WTC11 (cell line): ENCODE data around the gene VWA8. TPM values are rescaled to one million over a fixed set of nuclear protein-coding genes. Genes with fewer than 3 reads are reported as not detected.

Source experiments
- ATAC-seq: fragments of 200-7000 bp; cut with Tn5 transposase; 2 replicates; pipeline ENCODE4 v1.10.0; 2021; ENCODE audit warnings: mild to moderate bottlenecking, moderate library complexity
- CTCF ChIA-PET: fragments of 300-600 bp; sonication (Branson Sonifier 250); formaldehyde crosslinking; loops from one replicate; lab custom pipeline; 2021; ENCODE audit warnings: antibody characterized with exemption; lab: Charles Lee
- POLR2A ChIA-PET: fragments of 350-600 bp; sonication (Branson Sonifier 250); formaldehyde crosslinking; loops from one replicate; lab custom pipeline; 2021; ENCODE audit warnings: antibody characterized with exemption; lab: Charles Lee
- DNase-seq: peaks from one replicate; pipeline ENCODE4 v3.0.0; 2021; ENCODE audit warnings: low spot score
- H3K27ac Mint-ChIP-seq: 2 replicates; pipeline ENCODE4 v1.8.0; 2021; ENCODE audit warnings: mixed read lengths
- H3K27me3 Mint-ChIP-seq: 2 replicates; pipeline ENCODE4 v1.8.0; 2021; ENCODE audit warnings: low read depth, mild to moderate bottlenecking, moderate library complexity, mixed read lengths
- H3K36me3 Mint-ChIP-seq: 2 replicates; pipeline ENCODE4 v1.8.0; 2021; ENCODE audit warnings: mixed read lengths
- H3K4me1 Mint-ChIP-seq: 2 replicates; pipeline ENCODE4 v1.8.0; 2022; ENCODE audit warnings: mixed read lengths
- H3K4me3 Mint-ChIP-seq: 2 replicates; pipeline ENCODE4 v1.8.0; 2021; ENCODE audit warnings: mild to moderate bottlenecking, moderate library complexity, mixed read lengths
- H3K9me3 Mint-ChIP-seq: 2 replicates; pipeline ENCODE4 v1.8.0; 2021; ENCODE audit warnings: mixed read lengths
- ETV6 ChIP-seq: sonication (generic); formaldehyde crosslinking; IDR thresholded peaks from 2 replicates; pipeline ENCODE4 v1.8.1; 2022; ENCODE audit warnings: mild to moderate bottlenecking, missing genetic modification reagents
- FOXP1 ChIP-seq: sonication (generic); formaldehyde crosslinking; IDR thresholded peaks from 2 replicates; pipeline ENCODE4 v1.8.0; 2022; ENCODE audit warnings: missing genetic modification reagents, mild to moderate bottlenecking, moderate library complexity, borderline replicate concordance
- HMGA2 ChIP-seq: fragments of 250-450 bp; sonication (Bioruptor Pico); IDR thresholded peaks from 2 replicates; pipeline ENCODE4 v1.4.0; 2021; ENCODE audit warnings: mild to moderate bottlenecking, moderate library complexity
- MXD4 ChIP-seq: fragments of 250-450 bp; sonication (Bioruptor Pico); IDR thresholded peaks from 2 replicates; pipeline ENCODE4 v1.8.0; 2021; ENCODE audit warnings: mild to moderate bottlenecking, moderate library complexity, borderline replicate concordance
- NR3C1 ChIP-seq: sonication (generic); formaldehyde crosslinking; conservative IDR thresholded peaks from 2 replicates; pipeline ENCODE4 v1.8.1; 2023; ENCODE audit warnings: low read depth, mild to moderate bottlenecking, missing genetic modification reagents
- OVOL2 ChIP-seq: fragments of 250-450 bp; sonication (Bioruptor Pico); IDR thresholded peaks from 2 replicates; pipeline ENCODE4 v1.9.0; 2021; ENCODE audit warnings: mild to moderate bottlenecking, borderline replicate concordance
- RELA ChIP-seq: sonication (generic); formaldehyde crosslinking; IDR thresholded peaks from 2 replicates; pipeline ENCODE4 v1.8.1; 2022; ENCODE audit warnings: missing genetic modification reagents, mild to moderate bottlenecking, borderline replicate concordance
- RORB ChIP-seq: fragments of 250-450 bp; sonication (Bioruptor Pico); IDR thresholded peaks from 2 replicates; pipeline ENCODE4 v1.9.0; 2021; ENCODE audit warnings: mild to moderate bottlenecking
- SMAD3 ChIP-seq: sonication (generic); formaldehyde crosslinking; IDR thresholded peaks from 2 replicates; pipeline ENCODE4 v1.8.0; 2022; ENCODE audit warnings: missing genetic modification reagents, mild to moderate bottlenecking, borderline replicate concordance
- STAT6 ChIP-seq: sonication (generic); formaldehyde crosslinking; conservative IDR thresholded peaks from 2 replicates; pipeline ENCODE4 v1.8.1; 2023; ENCODE audit warnings: mild to moderate bottlenecking, low read depth, missing genetic modification reagents, moderate library complexity
- TEAD4 ChIP-seq: sonication (generic); formaldehyde crosslinking; IDR thresholded peaks from 2 replicates; pipeline ENCODE4 v1.8.0; 2022; ENCODE audit warnings: mild to moderate bottlenecking, missing genetic modification reagents
- ZNF138 ChIP-seq: sonication (generic); formaldehyde crosslinking; conservative IDR thresholded peaks from 2 replicates; pipeline ENCODE4 v1.8.1; 2022; ENCODE audit warnings: mild to moderate bottlenecking, moderate library complexity, missing genetic modification reagents
- ZNF232 ChIP-seq: sonication (generic); formaldehyde crosslinking; IDR thresholded peaks from 2 replicates; pipeline ENCODE4 v1.8.0; 2022; ENCODE audit warnings: mild to moderate bottlenecking, missing genetic modification reagents
- ZNF416 ChIP-seq: fragments of 250-450 bp; sonication (Bioruptor Pico); IDR thresholded peaks from 2 replicates; pipeline ENCODE4 v1.9.0; 2021; ENCODE audit warnings: mild to moderate bottlenecking, inconsistent platforms
- ZNF423 ChIP-seq: fragments of 250-450 bp; sonication (Bioruptor Pico); IDR thresholded peaks from 2 replicates; pipeline ENCODE4 v2.1.2; 2022; ENCODE audit warnings: mild to moderate bottlenecking, moderate library complexity
- total RNA-seq: library from RNA; stranded (reverse); gene quantifications from 3 replicates; pipeline ENCODE4 v1.2.3, GENCODE V29; 2021
- TF ChIP-seq, protein P1 (sequence below): sonication (generic); formaldehyde crosslinking; IDR thresholded peaks from 2 replicates; pipeline ENCODE4 v1.8.0; 2022; ENCODE audit warnings: mild to moderate bottlenecking, missing genetic modification reagents
- TF ChIP-seq, protein P2 (sequence below): sonication (generic); formaldehyde crosslinking; IDR thresholded peaks from 2 replicates; pipeline ENCODE4 v1.8.1; 2023; ENCODE audit warnings: mild to moderate bottlenecking, missing genetic modification reagents
- TF ChIP-seq, protein P3 (sequence below): sonication (generic); formaldehyde crosslinking; IDR thresholded peaks from 2 replicates; pipeline ENCODE4 v1.8.1; 2022; ENCODE audit warnings: mild to moderate bottlenecking, moderate library complexity, missing genetic modification reagents
- TF ChIP-seq, protein P4 (sequence below): sonication (generic); formaldehyde crosslinking; conservative IDR thresholded peaks from 2 replicates; pipeline ENCODE4 v1.8.1; 2022; ENCODE audit warnings: mild to moderate bottlenecking, missing genetic modification reagents

VWA8 gene
- total RNA-seq, 1 experiment from 2014 or later: 19.9 TPM

GRCh38 chr13:41976476-41976875 lies 15.6 kb upstream of the VWA8 start (continued):
- TF ChIP-seq, protein P1, sequence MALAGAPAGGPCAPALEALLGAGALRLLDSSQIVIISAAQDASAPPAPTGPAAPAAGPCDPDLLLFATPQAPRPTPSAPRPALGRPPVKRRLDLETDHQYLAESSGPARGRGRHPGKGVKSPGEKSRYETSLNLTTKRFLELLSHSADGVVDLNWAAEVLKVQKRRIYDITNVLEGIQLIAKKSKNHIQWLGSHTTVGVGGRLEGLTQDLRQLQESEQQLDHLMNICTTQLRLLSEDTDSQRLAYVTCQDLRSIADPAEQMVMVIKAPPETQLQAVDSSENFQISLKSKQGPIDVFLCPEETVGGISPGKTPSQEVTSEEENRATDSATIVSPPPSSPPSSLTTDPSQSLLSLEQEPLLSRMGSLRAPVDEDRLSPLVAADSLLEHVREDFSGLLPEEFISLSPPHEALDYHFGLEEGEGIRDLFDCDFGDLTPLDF: no peak
- TF ChIP-seq, all 79 proteins: peak for 0

- ATAC-seq (no peak), DNase-seq (no peak)
- ChIA-PET CTCF (interaction anchor here (0.6 to 2.0 kb wide), 4 partner anchors 27 to 306 kb away, joined by 3 to 5 read pairs (median 4); no protein-coding TSS in a partner anchor), POLR2A (no interaction called here)
- no peaks in the 10 kb centered on the region for H3K36me3 Mint-ChIP-seq
- H3K27me3 Mint-ChIP-seq: no peaks in the 10 kb centered on the region
- no peaks in the 10 kb centered on the region for H3K9me3 Mint-ChIP-seq
- H3K4me3 Mint-ChIP-seq: no peak overlapping the region
- peaks cover 26% of the 10 kb centered on the region for H3K4me1 Mint-ChIP-seq
- no peak overlapping the region for H3K27ac Mint-ChIP-seq
- TF ChIP-seq, protein P2, sequence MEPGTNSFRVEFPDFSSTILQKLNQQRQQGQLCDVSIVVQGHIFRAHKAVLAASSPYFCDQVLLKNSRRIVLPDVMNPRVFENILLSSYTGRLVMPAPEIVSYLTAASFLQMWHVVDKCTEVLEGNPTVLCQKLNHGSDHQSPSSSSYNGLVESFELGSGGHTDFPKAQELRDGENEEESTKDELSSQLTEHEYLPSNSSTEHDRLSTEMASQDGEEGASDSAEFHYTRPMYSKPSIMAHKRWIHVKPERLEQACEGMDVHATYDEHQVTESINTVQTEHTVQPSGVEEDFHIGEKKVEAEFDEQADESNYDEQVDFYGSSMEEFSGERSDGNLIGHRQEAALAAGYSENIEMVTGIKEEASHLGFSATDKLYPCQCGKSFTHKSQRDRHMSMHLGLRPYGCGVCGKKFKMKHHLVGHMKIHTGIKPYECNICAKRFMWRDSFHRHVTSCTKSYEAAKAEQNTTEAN (CRISPR knock-in tag): no peak
- TF ChIP-seq ZNF423 (CRISPR knock-in tag) (no peak), ZNF232 (CRISPR knock-in tag) (no peak), ETV6 (no peak), TEAD4 (CRISPR knock-in tag) (no peak), NR3C1 (CRISPR knock-in tag) (no peak)
- TF ChIP-seq, protein P3, sequence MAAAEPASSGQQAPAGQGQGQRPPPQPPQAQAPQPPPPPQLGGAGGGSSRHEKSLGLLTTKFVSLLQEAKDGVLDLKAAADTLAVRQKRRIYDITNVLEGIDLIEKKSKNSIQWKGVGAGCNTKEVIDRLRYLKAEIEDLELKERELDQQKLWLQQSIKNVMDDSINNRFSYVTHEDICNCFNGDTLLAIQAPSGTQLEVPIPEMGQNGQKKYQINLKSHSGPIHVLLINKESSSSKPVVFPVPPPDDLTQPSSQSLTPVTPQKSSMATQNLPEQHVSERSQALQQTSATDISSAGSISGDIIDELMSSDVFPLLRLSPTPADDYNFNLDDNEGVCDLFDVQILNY (CRISPR knock-in tag): no peak
Observed at GRCh38 chr13:41974262-41974900, 13.5 kb upstream of the VWA8 start.

- CTCF ChIA-PET: interaction anchor here (0.8 to 2.0 kb wide), 5 partner anchors 9 to 305 kb away, joined by 3 to 6 read pairs (median 4); no protein-coding TSS in a partner anchor
- peaks cover 26% of the 10 kb centered on the region for H3K4me1 Mint-ChIP-seq
- H3K27ac Mint-ChIP-seq: peak overlapping the region; percentile 26
Observed at GRCh38 chr13:41973247-41973741, 12.4 kb upstream of the VWA8 start.

More at GRCh38 chr13:41973247-41973741, 12.4 kb upstream of the VWA8 start:
- POLR2A ChIA-PET: interaction anchor here (0.9 kb wide), 1 partner anchor 83 kb away, joined by 3 read pairs; no protein-coding TSS in a partner anchor
- ATAC-seq: peak; percentile 91
- TF ChIP-seq HMGA2 (no peak), OVOL2 (no peak), MXD4 (CRISPR knock-in tag) (no peak), STAT6 (CRISPR knock-in tag) (no peak), ZNF138 (CRISPR knock-in tag) (no peak), ZNF416 (no peak), RORB (CRISPR knock-in tag) (no peak), SMAD3 (CRISPR knock-in tag) (no peak), FOXP1 (CRISPR knock-in tag) (no peak), RELA (CRISPR knock-in tag) (no peak)
- TF ChIP-seq, protein P2 (CRISPR knock-in tag): no peak
- TF ChIP-seq, protein P4, sequence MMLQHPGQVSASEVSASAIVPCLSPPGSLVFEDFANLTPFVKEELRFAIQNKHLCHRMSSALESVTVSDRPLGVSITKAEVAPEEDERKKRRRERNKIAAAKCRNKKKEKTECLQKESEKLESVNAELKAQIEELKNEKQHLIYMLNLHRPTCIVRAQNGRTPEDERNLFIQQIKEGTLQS (CRISPR knock-in tag): no peak
- H3K4me3 Mint-ChIP-seq: no peak overlapping the region
- no peaks in the 10 kb centered on the region for H3K9me3 Mint-ChIP-seq
- no peaks in the 10 kb centered on the region for H3K36me3 Mint-ChIP-seq
- peak; percentile 44 for DNase-seq
- no peaks in the 10 kb centered on the region for H3K27me3 Mint-ChIP-seq
